Stimulated activated naive CD4-positive, alpha-beta T cell (primary cell): ENCODE results near the gene LEKR1.

Experiments
- DNase-seq, 6 experiments: peaks; one replicate each; lab custom pipeline; 2025; lab: John Stamatoyannopoulos, UW

LEKR1 gene

DNA sequence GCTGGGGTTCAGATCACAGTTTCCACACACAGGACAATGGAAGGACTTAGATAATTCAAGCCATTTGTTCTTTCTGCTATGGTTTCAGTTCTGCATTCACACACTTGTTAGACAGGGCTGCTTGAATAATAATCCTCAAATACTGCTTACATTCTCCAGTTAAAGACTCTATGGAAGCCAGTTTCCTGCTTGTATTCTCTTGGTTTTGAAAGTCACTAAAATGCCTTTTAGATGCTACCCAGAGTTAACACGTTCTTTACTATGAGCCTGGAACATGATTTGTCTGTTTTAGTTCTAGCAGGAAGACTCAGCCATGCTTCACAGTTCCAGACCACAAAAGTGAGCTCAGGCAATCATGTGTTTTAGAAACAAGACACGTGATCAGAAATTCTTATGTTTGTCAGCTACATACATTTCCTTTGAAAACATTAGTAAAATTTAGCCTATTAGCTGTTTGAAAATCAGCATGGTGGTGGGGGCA, 152.4 kb downstream of the LEKR1 start:
- no peak for DNase-seq

DNA sequence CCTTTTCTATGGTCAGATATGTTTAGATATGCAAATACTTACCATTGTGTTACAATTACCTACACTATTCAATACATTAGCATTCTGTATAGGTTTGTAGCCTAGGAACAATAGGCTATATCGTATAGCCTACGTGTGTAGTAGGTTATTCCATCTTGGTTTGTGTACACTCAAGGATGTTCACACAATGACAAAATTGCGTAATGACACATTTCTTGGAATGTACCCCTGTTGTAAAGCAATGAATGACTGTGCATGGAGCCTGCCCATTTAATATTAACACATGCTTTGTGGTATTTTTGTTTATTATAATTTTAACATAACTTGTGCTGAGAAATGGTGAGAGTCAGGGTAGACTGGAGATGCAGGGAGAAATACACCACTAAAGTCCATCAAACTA, 154.9 kb downstream of the LEKR1 start:
- no peak for DNase-seq

DNA sequence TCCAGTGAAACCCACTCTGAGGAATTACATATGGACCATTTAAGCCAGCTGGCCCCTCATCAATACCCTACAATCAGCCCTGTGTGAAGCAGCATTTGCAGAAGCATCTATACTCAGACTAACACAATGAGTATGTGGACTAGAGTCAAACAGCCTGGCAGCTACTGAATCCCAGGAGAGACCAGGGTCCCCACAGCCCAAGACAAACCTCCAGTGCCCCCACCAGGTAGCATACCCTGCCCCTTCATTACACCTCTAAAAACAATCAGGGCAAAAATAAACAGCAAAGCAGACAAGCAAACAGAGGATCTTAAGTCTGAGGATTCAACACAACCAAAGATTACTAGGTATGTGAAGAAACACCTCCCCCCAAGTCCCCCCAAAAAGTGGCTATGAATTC, 157.4 kb downstream of the LEKR1 start:
- no peak for DNase-seq

DNA sequence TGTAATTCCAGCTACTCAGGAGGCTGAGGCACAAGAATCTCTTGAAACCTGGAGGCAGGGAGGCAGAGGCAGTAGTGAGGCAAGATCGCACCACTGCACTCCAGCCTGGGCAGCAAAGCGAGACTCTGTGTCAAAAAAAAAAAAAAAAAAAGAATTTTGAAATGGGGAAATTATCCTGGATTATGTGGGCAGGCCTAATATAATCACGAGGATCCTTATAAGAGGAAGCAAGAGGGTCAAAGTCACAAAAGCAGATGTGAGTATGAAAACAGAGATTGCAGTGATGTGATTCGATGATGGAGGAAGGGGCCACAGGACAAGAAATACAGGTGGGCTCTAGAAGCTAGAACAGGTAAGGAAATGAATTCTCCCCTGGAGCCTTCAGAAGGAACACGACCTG, 159.6 kb downstream of the LEKR1 start:
- no peak for DNase-seq

DNA sequence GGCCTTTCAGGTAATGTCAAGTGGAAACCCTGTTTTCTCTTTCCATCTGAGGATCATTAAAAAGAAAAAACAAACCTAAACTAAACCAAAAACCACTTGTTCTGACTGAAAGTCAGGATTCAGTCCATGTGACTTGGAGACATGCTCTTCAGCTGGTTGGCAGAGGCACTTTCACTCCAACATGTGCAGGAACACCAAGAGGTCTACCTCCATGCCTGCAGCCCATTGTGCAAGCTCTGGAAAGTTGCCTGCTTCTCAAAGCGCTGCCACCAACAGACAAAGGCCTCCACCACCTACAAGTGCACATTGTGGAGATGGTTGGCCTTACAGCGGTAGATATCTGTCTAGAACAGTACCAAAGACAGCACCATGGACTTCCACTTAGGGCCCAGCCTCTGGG, 161.8 kb downstream of the LEKR1 start:
- no peak for DNase-seq

DNA sequence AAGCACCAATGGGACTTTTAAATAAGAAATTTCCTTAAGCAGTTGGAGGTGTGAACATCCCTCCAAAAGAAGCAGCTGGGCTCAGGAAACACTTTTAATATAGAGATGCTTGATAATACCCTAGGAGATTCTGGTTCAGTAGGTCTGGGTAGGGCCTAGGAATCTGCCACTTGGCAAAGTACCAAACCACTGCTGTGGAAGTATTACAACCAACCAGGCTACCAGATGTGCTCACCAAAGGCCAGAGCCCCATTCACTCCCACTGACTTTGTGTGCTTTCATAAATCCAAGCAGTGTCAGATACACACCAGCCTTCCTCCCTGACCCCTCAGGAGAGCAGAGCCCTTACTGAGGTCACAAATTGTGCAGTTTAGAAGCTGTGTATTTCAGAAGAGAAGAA, 171.2 kb downstream of the LEKR1 start:
- no peak for DNase-seq

DNA sequence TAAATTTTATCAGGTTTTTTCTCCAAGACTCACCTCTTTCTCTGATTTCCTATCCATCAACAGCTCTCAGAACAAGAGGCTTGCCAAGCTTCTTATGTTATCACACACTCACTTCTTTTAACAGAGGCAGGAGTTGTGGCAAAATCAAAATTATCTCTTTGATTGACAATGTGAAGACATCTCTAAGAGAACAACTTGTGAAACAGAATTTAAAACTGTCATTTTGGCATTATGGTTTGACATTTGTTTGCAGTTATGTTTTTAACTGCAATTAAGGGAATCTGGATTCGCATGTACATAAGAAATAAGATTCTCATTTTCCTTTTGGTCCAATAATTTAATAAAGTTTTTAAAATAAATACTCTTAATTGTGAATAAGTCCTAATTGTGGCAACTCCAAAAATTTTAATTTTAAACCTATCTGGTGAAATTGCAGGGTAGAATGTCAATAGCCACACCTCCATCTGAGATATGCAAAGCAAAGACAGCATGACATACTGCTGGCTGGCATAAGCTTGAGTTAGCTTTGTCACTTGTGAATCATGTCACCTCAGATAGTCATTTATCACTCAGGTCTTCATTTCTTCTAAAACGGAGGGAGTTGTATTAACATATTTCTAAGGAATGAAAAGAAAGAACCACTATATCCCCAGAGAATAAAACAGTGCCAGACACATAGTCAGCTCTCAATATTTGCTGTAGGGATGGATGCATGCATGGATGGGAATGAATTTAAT, 175.2 kb downstream of the LEKR1 start:
- DNase-seq = no peak

DNA sequence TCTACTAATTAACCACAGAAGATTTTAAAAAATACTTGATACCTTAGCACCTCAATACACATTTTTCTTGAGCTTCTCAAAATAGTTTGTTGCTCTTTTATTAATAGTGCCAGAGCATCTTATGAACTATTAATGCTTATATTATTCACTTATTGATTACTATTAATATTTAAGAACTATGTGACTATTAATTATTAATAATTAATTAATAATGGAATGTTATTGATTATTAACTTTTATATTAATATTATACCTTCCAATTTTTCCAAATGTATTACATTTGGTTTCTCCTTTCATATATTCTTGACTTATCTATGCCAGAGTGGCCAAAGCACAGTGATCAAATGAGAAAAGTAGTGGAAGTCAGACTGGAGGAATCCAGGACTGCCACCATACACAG, 195.5 kb downstream of the LEKR1 start:
- DNase-seq = no peak

DNA sequence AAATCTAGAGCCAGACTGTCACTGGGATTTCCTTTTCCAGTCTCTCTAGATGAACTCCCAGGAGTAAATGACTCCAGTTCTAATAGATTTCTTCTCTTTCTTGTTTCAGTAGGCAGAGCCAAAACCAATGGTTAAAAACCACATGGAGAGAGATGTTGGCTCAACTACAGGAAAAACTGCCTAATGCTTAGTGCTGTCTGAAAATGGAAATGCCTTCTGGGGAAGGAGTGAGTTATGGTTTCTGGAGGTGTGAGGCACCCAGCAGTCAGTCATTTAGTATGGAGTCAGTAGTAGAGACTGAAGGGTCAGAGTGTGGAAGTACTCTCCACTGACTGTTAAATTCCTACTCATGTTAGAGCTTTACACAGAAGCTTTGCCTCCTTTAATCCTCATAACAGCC, 197.1 kb downstream of the LEKR1 start:
- DNase-seq = no peak

DNA sequence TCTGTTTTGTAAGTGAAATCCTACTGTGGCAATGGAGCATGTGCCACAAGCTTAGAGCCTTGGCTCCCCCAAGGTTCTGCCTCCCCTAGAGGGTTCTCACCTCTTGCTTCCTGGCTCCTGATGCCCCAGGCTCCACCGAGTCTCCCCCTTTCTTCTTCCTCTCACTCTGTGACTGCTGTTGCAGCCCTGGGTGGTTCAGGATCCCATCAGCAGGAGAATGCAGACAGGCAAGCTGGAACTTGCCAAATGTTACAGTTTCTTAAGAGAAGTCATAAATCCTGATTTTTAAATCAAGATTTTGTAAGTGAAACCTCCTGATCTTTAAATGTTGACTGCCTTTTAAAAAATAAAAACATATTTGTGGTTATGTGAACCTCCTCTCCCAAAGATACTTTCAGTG, 199.9 kb downstream of the LEKR1 start:
- DNase-seq = no peak

DNA sequence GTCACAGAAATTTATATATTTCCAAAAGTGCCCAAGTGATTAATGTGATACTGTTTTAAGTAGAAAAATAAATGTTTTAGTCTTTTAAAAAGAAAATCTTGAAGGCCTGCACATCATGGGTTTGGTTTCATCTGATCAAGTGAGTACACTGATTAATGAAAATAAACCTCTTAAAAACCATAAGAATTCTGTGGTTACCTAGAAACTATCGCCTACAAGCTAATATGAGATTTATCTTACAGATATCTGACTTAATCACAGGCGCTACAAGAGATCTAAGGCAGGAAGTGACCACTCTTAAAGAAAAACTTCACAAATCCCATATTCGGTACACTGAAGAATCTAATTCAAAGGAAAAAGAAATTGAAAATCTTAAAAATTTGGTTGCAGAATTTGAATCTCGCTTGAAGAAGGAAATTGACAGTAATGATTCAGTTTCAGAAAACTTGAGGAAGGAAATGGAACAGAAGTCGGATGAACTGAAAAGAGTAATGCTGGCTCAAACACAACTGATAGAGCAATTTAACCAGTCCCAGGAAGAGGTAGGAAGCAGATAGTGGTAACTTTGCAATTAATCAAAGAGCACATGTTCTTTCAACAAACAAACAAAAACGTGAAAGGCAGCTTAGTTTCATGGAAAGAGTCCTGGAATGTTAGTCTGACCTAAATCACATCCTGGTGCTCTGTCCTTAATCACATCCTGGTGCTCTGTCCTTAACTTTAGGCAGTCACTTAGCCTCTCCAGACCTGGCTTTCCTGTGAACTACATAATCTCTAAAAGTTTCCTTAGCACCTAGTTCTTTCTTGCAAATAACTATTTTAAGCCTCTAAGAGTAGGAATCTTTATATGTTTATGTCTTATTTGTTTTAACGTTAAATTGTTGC, 201.9 kb downstream of the LEKR1 start:
- DNase-seq = no peak

DNA sequence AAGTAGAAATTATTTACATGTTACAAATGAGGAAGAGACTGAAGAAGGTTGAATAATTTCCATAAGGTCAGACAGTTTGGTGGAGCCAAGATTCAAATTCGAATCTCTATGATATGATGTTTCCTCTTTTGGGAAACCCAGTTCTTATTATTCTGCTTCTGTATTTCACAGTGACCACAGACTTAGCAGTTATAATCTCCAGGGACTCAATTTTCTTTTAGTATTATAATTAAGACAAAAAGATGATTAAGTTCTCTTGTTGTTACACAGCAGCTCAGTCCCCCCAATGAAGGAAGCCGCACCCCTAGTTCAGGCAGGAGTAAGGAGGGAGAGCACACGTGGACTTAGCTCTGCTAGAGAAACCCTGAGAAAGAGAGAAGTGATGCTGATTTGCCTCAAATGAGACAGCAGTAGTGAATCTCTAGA, 203.2 kb downstream of the LEKR1 start:
- DNase-seq = no peak

DNA sequence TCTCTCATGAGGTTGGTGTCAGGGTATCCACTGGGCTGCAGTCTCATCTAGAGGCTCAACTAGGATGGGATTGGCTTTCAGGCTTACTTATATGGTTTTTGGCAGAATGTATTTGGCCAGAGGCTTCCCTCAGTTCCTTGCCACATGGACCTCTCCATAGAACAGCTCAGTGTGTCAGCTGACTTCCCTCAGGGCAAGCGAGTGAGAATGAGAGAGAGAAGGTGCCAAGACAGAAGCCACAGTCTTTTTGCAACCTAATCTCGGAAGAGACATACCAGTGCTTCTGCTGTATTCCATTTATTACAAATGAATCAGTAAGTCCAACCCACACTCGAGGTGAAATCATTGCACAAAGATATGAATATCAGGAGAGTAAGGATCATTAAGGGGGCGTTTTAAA, 204.6 kb downstream of the LEKR1 start:
- DNase-seq = no peak

DNA sequence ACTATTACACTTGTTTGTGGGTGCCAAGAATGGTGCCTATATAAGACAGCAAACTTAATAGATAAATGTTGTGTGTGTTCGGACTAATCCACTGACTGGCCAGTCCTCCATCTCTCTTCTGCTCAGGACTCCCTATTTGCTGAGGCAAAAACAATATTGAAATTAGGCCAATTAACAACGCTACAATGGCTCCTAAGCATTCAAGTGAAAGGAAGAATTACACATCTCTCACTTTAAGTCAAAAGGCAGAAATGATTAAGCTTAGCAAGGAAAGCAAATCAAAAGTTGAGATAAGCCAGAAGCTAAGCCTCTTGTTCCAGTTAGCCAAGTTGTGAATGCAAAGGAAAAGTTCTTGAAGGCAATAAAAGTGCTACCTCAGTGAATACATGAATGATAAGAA, 206.8 kb downstream of the LEKR1 start:
- no peak for DNase-seq

DNA sequence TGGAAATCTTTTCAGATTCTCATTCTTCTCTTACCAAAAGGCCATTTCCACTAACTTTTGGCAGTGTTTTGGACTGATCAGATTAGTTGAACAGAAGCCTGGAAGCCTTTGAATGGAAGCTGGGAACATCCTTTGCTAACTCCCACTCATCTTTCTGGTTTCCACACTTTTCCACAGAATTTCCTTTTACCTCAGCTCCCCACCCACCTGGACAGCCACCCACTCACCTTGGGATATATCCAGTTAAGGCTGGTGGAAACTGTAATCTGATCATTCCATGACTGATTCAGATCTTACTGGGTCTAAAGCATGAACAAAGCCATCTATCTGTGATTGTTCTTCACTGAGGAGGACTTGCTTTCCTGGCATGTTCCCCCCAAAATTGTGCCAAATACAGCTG, 214.3 kb downstream of the LEKR1 start:
- no peak for DNase-seq

DNA sequence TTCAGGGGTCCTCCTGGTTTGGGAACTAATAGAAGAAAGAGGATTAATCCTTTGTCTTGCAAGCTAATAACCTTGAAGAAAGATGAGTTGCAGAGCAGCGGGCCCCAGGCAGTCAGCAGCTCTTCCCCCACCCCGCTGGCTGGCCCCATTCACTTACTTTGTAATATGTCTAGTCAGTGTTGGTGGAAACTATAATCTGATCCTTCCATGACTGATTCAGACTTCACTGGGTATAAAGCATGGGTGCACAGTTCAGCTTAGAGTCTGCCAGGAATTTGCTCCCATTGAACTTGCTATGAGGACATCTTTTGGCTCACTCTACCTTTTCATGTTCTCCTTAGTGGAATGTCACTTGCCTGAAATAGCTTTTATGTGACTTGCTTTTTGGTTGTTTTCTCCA, 216.1 kb downstream of the LEKR1 start:
- no peak for DNase-seq

DNA sequence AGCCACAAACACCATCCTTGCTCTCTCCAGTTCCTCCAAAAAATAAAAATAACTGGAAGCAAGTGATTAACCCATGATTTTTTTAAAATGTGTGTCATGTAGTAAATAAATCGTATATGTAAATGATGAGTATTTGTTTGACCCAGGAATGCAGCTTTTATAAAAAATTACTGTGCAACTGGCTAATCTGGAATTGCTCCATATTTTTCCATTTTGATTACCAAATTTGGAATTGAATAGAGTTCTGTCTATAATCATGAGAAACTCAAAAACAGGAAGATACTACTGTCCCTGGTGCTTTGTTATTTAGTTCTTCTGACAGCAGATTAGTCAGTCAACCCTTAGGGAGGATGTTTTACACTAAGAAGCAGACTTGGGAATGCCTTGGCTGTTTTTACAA, 217.6 kb downstream of the LEKR1 start:
- no peak for DNase-seq

DNA sequence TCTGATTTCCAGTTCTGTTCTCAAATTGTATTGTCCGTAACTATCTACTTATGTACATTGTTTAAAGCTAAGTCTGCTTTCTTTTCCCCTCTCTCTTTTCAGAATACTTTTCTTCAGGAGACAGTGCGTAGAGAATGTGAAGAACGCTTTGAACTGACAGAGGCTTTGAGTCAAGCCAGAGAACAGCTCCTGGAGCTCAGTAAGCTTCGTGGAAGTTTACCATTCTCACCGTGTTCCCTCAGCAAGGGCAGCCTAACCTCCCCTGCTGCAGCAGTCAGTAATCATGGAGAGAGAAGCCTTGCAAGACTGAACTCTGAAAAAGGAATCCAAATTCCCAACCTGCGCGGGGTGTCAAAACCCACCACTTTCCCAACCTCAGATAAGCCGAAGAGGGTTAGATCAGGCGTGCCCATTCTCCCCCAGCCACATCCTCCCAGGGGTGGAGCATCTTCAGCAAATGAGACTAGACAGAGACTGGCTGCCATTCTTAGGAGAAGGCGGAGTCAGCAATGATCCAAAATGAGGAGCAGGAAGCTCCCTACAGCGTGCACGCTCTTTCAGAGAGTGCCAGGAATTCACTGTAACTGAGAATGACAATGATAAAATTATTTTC, 219.2 kb downstream of the LEKR1 start:
- no peak for DNase-seq

DNA sequence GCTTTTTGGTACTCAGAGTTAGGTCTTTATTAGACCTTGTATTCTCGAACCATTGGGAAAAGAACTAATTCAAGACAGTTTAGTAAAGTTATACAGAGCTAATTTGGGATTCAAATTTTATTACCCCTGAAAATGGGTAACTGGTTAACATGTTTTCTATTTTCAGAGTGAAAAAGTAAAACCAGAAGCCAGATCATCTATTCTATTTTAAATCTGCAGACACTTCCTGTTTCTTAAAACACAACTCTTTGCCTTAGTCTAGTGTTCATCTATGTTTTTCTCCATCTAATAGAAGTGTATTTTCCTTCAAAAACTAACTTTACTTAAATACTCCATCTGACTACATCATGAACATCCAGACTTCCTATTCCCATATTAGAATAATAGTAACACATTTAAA, 220.4 kb downstream of the LEKR1 start:
- DNase-seq = no peak

DNA sequence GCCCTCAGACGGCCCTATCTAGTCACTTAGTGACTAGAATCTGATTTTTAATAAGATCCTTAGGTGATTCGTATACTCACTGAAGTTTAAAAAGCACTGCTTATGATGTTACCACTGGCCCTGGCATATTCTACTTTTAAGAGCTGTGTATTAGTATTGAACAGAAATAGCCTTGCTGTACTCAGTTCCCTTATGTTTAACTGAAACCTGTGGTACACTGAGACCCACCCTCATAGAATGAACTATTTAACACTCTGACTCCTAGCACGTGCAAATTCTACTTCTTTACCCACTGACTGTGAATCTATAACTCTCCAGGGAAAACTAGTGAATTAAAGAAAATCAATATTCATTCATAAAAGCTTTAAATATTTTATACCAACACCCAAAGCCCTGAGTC, 224.9 kb downstream of the LEKR1 start:
- DNase-seq = no peak

DNA sequence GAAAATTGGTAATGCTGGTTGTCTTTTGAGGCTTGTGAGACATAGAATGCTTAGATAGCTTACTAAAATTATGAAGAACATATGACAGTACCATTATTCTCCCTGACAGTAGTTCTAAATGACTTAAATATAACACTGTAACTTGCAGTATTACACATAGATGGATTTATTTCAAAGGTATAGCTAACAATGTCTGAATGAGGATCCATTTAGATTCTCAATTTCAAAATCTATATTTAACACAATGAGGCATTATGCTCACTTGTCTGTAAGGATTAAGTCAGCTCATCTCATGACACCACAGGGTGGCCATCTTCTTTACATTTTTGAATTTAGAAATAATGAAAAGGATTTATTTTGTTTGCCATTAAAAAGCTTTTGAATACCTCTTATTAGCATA, 225.4 kb downstream of the LEKR1 start:
- DNase-seq = no peak

DNA sequence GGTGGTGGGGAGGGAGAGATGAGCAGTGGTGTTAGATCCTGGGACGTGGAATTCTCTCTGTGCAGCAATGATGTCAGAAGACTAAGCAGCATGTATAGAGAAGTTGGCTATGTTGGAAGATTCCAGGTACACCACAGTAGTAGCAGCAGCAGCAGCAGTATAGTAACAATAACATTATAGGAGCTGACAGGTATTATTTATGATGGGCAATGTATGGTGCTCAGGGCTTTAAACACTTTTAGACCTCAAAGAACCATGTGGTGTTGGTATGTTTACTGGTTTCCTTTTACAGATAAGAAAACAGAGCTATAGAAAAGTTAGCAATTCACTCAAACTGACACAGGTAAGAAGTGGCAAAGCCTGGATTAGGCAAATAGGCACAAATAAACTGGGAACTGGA, 229.9 kb downstream of the LEKR1 start:
- DNase-seq = no peak
